NT2/D1 (cell line): ENCODE results near the gene DAB2.

ENCODE experiments used
- DNase-seq: peaks from one replicate; pipeline ENCODE4 v3.0.0-alpha.2; 2011; ENCODE audit warnings: low read depth, low spot score
- H3K27me3 ChIP-seq: 2 replicates; pipeline ENCODE4 v1.6.0; 2011; ENCODE audit warnings: mild to moderate bottlenecking; ENCODE audit not compliant: insufficient read length, insufficient read depth
- H3K36me3 ChIP-seq: 2 replicates; pipeline ENCODE4 v1.6.1; 2011; ENCODE audit warnings: mild to moderate bottlenecking, low read length, mixed read lengths; ENCODE audit not compliant: insufficient read depth, insufficient read length
- H3K4me1 ChIP-seq: 2 replicates; pipeline ENCODE4 v1.5.1; 2011; ENCODE audit not compliant: insufficient read depth, insufficient read length
- H3K4me3 ChIP-seq: 2 replicates; pipeline ENCODE4 v1.5.1; 2011; ENCODE audit warnings: low read depth; ENCODE audit not compliant: insufficient read length
- H3K9ac ChIP-seq: 2 replicates; pipeline ENCODE4 v1.6.0; 2011; ENCODE audit warnings: low read depth; ENCODE audit not compliant: insufficient read length
- H3K9me3 ChIP-seq: 2 replicates; pipeline ENCODE4 v1.5.1; 2011; ENCODE audit warnings: mild to moderate bottlenecking, low read length; ENCODE audit not compliant: insufficient read depth
- SUZ12 ChIP-seq: IDR thresholded peaks from 2 replicates; pipeline ENCODE4 v1.6.1; 2011; ENCODE audit not compliant: insufficient read length, insufficient read depth; ENCODE audit errors: extremely low read depth
- YY1 ChIP-seq: IDR thresholded peaks from 2 replicates; pipeline ENCODE4 v1.6.1; 2011; ENCODE audit not compliant: insufficient read length, insufficient read depth
- ZNF274 ChIP-seq: IDR thresholded peaks from 2 replicates; pipeline ENCODE4 v1.6.1; 2011; ENCODE audit warnings: mild to moderate bottlenecking, low read depth, low read length

The DAB2 gene

GRCh38 chr5:39440192-39440957, 15.6 kb upstream of the DAB2 start:
- H3K9me3 ChIP-seq, result no peaks in the 10 kb centered on the region
- TF ChIP-seq SUZ12, result no peak
- no peak for TF ChIP-seq YY1
- no peak for TF ChIP-seq ZNF274
- no peaks in the 10 kb centered on the region for H3K4me1 ChIP-seq
- no peak overlapping the region for H3K4me3 ChIP-seq
- no peaks in the 10 kb centered on the region for H3K36me3 ChIP-seq
- no peaks in the 10 kb centered on the region for H3K27me3 ChIP-seq
- no peak for DNase-seq
- H3K9ac ChIP-seq, result no peak overlapping the region

GRCh38 chr5:39439582-39440162, 14.9 kb upstream of the DAB2 start:
- Histone ChIP-seq H3K36me3 (no peaks in the 10 kb centered on the region), H3K27me3 (no peaks in the 10 kb centered on the region), H3K9ac (no peak overlapping the region), H3K4me3 (no peak overlapping the region), H3K9me3 (no peaks in the 10 kb centered on the region), H3K4me1 (no peaks in the 10 kb centered on the region)
- TF ChIP-seq SUZ12 (no peak), YY1 (no peak), ZNF274 (no peak)
- DNase-seq, result no peak

GRCh38 chr5:39437467-39437866, 12.7 kb upstream of the DAB2 start:
- no peak for DNase-seq
- Histone ChIP-seq H3K4me1 (no peaks in the 10 kb centered on the region), H3K36me3 (no peaks in the 10 kb centered on the region), H3K27me3 (no peaks in the 10 kb centered on the region), H3K9ac (no peak overlapping the region), H3K4me3 (no peak overlapping the region), H3K9me3 (no peaks in the 10 kb centered on the region)
- TF ChIP-seq YY1 (no peak), ZNF274 (no peak), SUZ12 (no peak)

- no peaks in the 10 kb centered on the region for H3K36me3 ChIP-seq
- no peak overlapping the region for H3K9ac ChIP-seq
- DNase-seq, result no peak
- no peaks in the 10 kb centered on the region for H3K9me3 ChIP-seq
- H3K27me3 ChIP-seq, result no peaks in the 10 kb centered on the region
- no peak for TF ChIP-seq ZNF274
- TF ChIP-seq YY1, result no peak
- TF ChIP-seq SUZ12, result no peak
- no peaks in the 10 kb centered on the region for H3K4me1 ChIP-seq
- no peak overlapping the region for H3K4me3 ChIP-seq
Observed at GRCh38 chr5:39433848-39434247, 9.1 kb upstream of the DAB2 start.

- Histone ChIP-seq H3K9me3 (no peaks in the 10 kb centered on the region), H3K9ac (no peak overlapping the region), H3K4me1 (no peaks in the 10 kb centered on the region), H3K4me3 (no peak overlapping the region), H3K27me3 (no peaks in the 10 kb centered on the region), H3K36me3 (no peaks in the 10 kb centered on the region)
- no peak for DNase-seq
- TF ChIP-seq ZNF274 (no peak), YY1 (no peak)
Observed at GRCh38 chr5:39432696-39433530, 8.1 kb upstream of the DAB2 start.

- Histone ChIP-seq H3K4me3 (no peak overlapping the region), H3K9me3 (no peaks in the 10 kb centered on the region), H3K36me3 (no peaks in the 10 kb centered on the region), H3K27me3 (no peaks in the 10 kb centered on the region), H3K9ac (no peak overlapping the region), H3K4me1 (no peaks in the 10 kb centered on the region)
- no peak for TF ChIP-seq YY1
- no peak for TF ChIP-seq SUZ12
- no peak for TF ChIP-seq ZNF274
- no peak for DNase-seq
Observed at GRCh38 chr5:39430461-39430860, 5.7 kb upstream of the DAB2 start.

GRCh38 chr5:39428640-39429039, 3.9 kb upstream of the DAB2 start:
- H3K36me3 ChIP-seq, result no peaks in the 10 kb centered on the region
- TF ChIP-seq YY1 (no peak), SUZ12 (no peak), ZNF274 (no peak)
- H3K4me1 ChIP-seq, result no peaks in the 10 kb centered on the region
- no peak for DNase-seq
- no peak overlapping the region for H3K9ac ChIP-seq
- no peaks in the 10 kb centered on the region for H3K27me3 ChIP-seq
- H3K4me3 ChIP-seq, result no peak overlapping the region
- H3K9me3 ChIP-seq, result no peaks in the 10 kb centered on the region
